Lower leg skin (tissue), 3 donors: ENCODE measurements around the gene FSIP2.

Experiments
- CTCF ChIP-seq, 3 donors: fragments of 450-650 bp; IDR thresholded peaks; one replicate each; pipeline ENCODE4 v1.5.1; 2016; ENCODE audit warnings: antibody characterized with exemption in 3 of 3, mild to moderate bottlenecking in 3 of 3, moderate library complexity in 2 of 3
- POLR2A ChIP-seq, 2 donors: fragments of 450-650 bp; IDR thresholded peaks; one replicate each; pipeline ENCODE4 v1.6.1; 2016 to 2017; ENCODE audit warnings: antibody characterized with exemption in 2 of 2, mild to moderate bottlenecking in 1 of 2, moderate library complexity in 1 of 2

- no peak for TF ChIP-seq CTCF (IDR thresholded peaks at IDR 0.05)
- TF ChIP-seq POLR2A (IDR thresholded peaks at IDR 0.05) = no peak
Measured at GRCh38 chr2:185811580-185811979, 73.0 kb downstream of the FSIP2 start.
